Neural progenitor cell (in vitro differentiated cells): ENCODE results near the gene DNAJB12. TPM values are rescaled to one million over a fixed set of nuclear protein-coding genes. Genes with fewer than 3 reads are reported as not detected.
A peak's percentile ranks its signal among the peaks of the same experiment; 100 is the strongest.

Experiments
- DNase-seq: peaks from one replicate; pipeline ENCODE4 v3.0.0-alpha.2; 2016; ENCODE audit warnings: low spot score
- H2AFZ ChIP-seq: fragments of 200-600 bp; sonication (generic); replicated peaks from 2 replicates; pipeline ENCODE4 v1.6.1; 2016; ENCODE audit warnings: antibody characterized with exemption
- H3F3A ChIP-seq: fragments of 200-600 bp; sonication (generic); 2 replicates; pipeline ENCODE4 v1.6.1; 2016; ENCODE audit warnings: antibody characterized with exemption, low read depth
- H3K27ac ChIP-seq: fragments of 200-600 bp; sonication (generic); 2 replicates; pipeline ENCODE4 v1.5.1; 2016; ENCODE audit warnings: mild to moderate bottlenecking
- H3K27me3 ChIP-seq: fragments of 200-600 bp; sonication (generic); 2 replicates; pipeline ENCODE4 v1.6.1; 2016; ENCODE audit warnings: mild to moderate bottlenecking, moderate library complexity
- H3K36me3 ChIP-seq: fragments of 200-600 bp; sonication (generic); 2 replicates; pipeline ENCODE4 v1.5.1; 2016
- H3K4me1 ChIP-seq: fragments of 200-600 bp; sonication (generic); 2 replicates; pipeline ENCODE4 v1.6.1; 2016; ENCODE audit warnings: mixed run types
- H3K4me2 ChIP-seq: fragments of 200-600 bp; sonication (generic); 2 replicates; pipeline ENCODE4 v1.6.1; 2016
- H3K4me3 ChIP-seq: fragments of 200-600 bp; sonication (generic); 2 replicates; pipeline ENCODE4 v1.5.1; 2016
- H3K79me2 ChIP-seq: fragments of 200-600 bp; sonication (generic); 2 replicates; pipeline ENCODE4 v1.6.1; 2016; ENCODE audit warnings: low read depth
- H3K9ac ChIP-seq: fragments of 200-600 bp; sonication (generic); 2 replicates; pipeline ENCODE4 v1.6.1; 2016
- H3K9me3 ChIP-seq: fragments of 200-600 bp; sonication (generic); 2 replicates; pipeline ENCODE4 v1.5.1; 2016; ENCODE audit warnings: low read depth
- H4K20me1 ChIP-seq: fragments of 200-600 bp; sonication (generic); 2 replicates; pipeline ENCODE4 v1.6.1; 2016; ENCODE audit warnings: low read depth
- H3K27ac Mint-ChIP-seq: 3 replicates; pipeline ENCODE4 v1.8.0; 2021; ENCODE audit warnings: mixed read lengths
- H3K27me3 Mint-ChIP-seq: 2 replicates; pipeline ENCODE4 v1.8.0; 2022; ENCODE audit warnings: low read depth, mild to moderate bottlenecking, inconsistent platforms, moderate library complexity, mixed read lengths; ENCODE audit not compliant: insufficient read depth
- H3K36me3 Mint-ChIP-seq: 3 replicates; pipeline ENCODE4 v1.8.0; 2021; ENCODE audit warnings: mixed read lengths
- H3K4me1 Mint-ChIP-seq: 3 replicates; pipeline ENCODE4 v1.8.0; 2021; ENCODE audit warnings: mixed read lengths
- H3K4me3 Mint-ChIP-seq: 3 replicates; pipeline ENCODE4 v1.8.0; 2021; ENCODE audit warnings: mild to moderate bottlenecking, moderate library complexity, mixed read lengths
- H3K9me3 Mint-ChIP-seq: 3 replicates; pipeline ENCODE4 v1.8.0; 2020; ENCODE audit warnings: mixed read lengths
- EZH2 ChIP-seq: fragments of 200-600 bp; sonication (generic); IDR thresholded peaks from 2 replicates; pipeline ENCODE4 v1.6.1; 2017; ENCODE audit warnings: antibody characterized with exemption, mild to moderate bottlenecking, moderate library complexity
- EZH2phosphoT487 ChIP-seq: fragments of 200-600 bp; sonication (generic); IDR thresholded peaks from 2 replicates; pipeline ENCODE4 v1.6.1; 2017; ENCODE audit warnings: antibody characterized with exemption
- total RNA-seq: library from RNA; depleted of rRNA; stranded (reverse); fragments of >200 nt; gene quantifications from 2 replicates; pipeline ENCODE4 v1.2.3, GENCODE V29; 2015; ENCODE audit warnings: low replicate concordance
- TF ChIP-seq, protein P1 (sequence below): fragments of 200-600 bp; sonication (generic); IDR thresholded peaks from 2 replicates; pipeline ENCODE4 v1.5.1; 2017; ENCODE audit warnings: antibody characterized with exemption, mild to moderate bottlenecking

DNAJB12 gene
- total RNA-seq, 1 donor from 2014 or later: 8.8 TPM

DNA sequence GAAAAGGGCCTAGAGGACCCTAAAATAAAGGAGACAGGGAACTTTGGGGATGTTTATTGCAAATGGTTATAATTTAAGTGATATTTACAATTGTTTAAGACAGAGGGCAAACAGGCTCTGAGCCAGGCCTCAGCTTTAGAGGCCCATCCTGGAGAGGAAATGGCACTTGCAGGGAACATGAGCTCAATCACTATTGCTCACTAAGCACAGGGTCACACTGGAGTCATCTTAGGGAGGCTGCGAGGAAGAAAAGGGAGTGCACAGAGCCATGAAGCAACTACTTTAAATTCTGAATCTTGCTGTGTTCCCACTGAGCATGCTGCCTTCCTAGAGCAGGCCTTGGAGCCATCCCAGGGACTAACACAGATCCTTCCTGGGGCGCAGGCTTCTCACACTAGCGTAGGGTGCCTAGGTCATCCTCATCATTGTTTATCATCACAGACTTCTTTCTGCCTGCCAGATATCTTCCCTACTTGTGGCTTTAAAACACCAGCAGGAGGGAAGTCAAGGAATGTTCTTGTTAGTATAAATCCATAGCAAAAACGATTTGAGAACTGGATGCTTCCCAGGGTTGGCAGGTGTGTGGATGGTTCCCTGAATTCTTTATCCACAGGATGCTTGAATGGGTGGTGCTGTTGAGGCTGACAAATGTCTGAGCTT, 12.7 kb upstream of the DNAJB12 start:
- no peaks in the 10 kb centered on the region for H3K9me3 Mint-ChIP-seq
- H3K36me3 ChIP-seq: no peaks in the 10 kb centered on the region
- DNase-seq: no peak
- H3K9me3 ChIP-seq: no peaks in the 10 kb centered on the region
- TF ChIP-seq EZH2phosphoT487: no peak
- no peaks in the 10 kb centered on the region for H3K4me1 ChIP-seq
- no peaks in the 10 kb centered on the region for H3F3A ChIP-seq
- no peak overlapping the region for H3K4me3 ChIP-seq
- no peaks in the 10 kb centered on the region for H4K20me1 ChIP-seq
- H3K27me3 ChIP-seq: no peaks in the 10 kb centered on the region
- H2AFZ ChIP-seq: no peak overlapping the region
- H3K79me2 ChIP-seq: no peaks in the 10 kb centered on the region
- peaks cover 9% of the 10 kb centered on the region for H3K36me3 Mint-ChIP-seq
- no peak overlapping the region for H3K4me2 ChIP-seq
- H3K4me3 Mint-ChIP-seq: no peak overlapping the region
- no peak overlapping the region for H3K27ac ChIP-seq
- no peak overlapping the region for H3K9ac ChIP-seq
- H3K4me1 Mint-ChIP-seq: peaks cover 14% of the 10 kb centered on the region
- no peak overlapping the region for H3K27ac Mint-ChIP-seq
- peaks cover 6% of the 10 kb centered on the region for H3K27me3 Mint-ChIP-seq

DNA sequence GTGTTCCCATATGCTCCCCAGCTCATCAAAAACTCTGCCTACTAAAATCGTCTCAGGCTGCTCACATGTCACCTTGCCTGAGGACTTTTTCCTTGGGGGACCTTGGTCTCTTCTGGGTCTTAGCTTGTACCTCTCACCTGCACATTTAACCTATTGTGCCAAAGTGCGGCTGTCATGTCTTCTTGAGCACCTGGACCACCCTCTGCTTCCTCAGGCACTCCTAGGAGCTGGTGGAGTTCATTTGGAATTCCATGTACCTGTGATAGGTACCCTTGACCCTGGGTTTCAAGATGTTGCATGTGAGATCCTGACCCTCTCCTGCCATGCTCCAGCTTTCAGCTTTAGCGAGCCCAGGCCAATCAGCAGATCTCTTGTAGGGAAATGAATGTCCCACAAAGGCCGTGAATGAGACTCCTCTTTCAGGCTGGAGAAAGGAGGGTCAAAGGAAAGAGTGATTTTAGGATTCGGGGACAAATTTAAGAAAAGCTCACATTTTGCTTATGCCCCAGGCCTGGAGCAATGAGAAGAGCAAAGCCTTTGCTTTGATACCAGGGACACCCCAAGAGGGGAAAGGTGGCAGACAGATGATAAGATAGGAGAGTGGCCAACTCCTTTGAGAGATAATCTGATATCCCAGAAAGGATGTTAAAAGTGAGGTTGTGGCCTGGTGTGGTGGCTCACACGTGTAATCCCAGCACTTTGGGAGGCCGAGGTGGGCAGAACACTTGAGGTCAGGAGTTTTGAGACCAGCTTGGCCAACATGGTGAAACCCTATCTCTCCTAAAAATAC, 10.6 kb upstream of the DNAJB12 start:
- Histone ChIP-seq H3K4me1 (no peaks in the 10 kb centered on the region), H3K4me2 (no peak overlapping the region), H3K36me3 (no peaks in the 10 kb centered on the region), H3K9ac (no peak overlapping the region), H3K27ac (no peak overlapping the region), H3K9me3 (no peaks in the 10 kb centered on the region), H3K79me2 (no peaks in the 10 kb centered on the region), H2AFZ (no peak overlapping the region), H3K4me3 (no peak overlapping the region), H3F3A (no peaks in the 10 kb centered on the region), H4K20me1 (no peaks in the 10 kb centered on the region), H3K27me3 (no peaks in the 10 kb centered on the region)
- peaks cover 14% of the 10 kb centered on the region for H3K4me1 Mint-ChIP-seq
- peak overlapping the region; percentile 31 for H3K27ac Mint-ChIP-seq
- no peak for TF ChIP-seq EZH2phosphoT487
- TF ChIP-seq, protein P1, sequence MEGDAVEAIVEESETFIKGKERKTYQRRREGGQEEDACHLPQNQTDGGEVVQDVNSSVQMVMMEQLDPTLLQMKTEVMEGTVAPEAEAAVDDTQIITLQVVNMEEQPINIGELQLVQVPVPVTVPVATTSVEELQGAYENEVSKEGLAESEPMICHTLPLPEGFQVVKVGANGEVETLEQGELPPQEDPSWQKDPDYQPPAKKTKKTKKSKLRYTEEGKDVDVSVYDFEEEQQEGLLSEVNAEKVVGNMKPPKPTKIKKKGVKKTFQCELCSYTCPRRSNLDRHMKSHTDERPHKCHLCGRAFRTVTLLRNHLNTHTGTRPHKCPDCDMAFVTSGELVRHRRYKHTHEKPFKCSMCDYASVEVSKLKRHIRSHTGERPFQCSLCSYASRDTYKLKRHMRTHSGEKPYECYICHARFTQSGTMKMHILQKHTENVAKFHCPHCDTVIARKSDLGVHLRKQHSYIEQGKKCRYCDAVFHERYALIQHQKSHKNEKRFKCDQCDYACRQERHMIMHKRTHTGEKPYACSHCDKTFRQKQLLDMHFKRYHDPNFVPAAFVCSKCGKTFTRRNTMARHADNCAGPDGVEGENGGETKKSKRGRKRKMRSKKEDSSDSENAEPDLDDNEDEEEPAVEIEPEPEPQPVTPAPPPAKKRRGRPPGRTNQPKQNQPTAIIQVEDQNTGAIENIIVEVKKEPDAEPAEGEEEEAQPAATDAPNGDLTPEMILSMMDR: no peak
- no peak for TF ChIP-seq EZH2
- H3K36me3 Mint-ChIP-seq: peaks cover 9% of the 10 kb centered on the region
- H3K9me3 Mint-ChIP-seq: no peaks in the 10 kb centered on the region
- no peak overlapping the region for H3K4me3 Mint-ChIP-seq
- no peak for DNase-seq
- H3K27me3 Mint-ChIP-seq: peaks cover 6% of the 10 kb centered on the region

DNA sequence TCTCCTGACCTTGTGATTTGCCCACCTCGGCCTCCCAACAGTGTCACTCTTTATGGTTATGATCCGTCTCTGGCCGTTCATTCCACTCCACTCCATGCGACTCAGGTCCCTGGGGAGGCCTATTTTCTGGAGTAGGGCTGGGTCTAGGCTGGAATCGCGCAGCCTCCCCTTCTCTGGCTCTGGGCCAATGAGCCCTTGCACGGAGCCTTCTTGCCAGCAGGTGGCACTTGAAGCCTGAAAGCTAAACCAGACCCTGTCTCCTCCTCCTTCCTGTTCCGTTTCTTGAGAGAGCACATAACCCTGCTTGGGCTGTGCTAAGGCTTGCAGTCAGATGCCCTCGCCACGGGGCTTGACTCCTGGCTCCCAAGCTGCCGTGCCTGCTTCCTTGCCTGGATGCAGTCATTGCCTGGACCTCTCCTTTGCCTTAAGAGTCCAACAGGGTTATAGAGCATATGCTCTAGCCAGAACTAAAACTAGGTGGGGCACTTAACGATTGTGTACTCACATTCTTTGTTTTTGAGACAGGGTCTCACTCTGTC, 9.6 kb upstream of the DNAJB12 start:
- peak; percentile 92 for DNase-seq
- Histone ChIP-seq H3K79me2 (no peaks in the 10 kb centered on the region), H3F3A (no peaks in the 10 kb centered on the region), H3K4me1 (no peaks in the 10 kb centered on the region), H3K27ac (no peak overlapping the region), H3K9ac (no peak overlapping the region), H3K4me3 (no peak overlapping the region), H3K36me3 (no peaks in the 10 kb centered on the region), H3K4me2 (no peak overlapping the region), H2AFZ (peak overlapping the region; percentile 84), H4K20me1 (no peaks in the 10 kb centered on the region), H3K9me3 (no peaks in the 10 kb centered on the region), H3K27me3 (no peaks in the 10 kb centered on the region)
- Mint-ChIP-seq H3K4me3 (no peak overlapping the region), H3K27ac (peak overlapping the region; percentile 52), H3K27me3 (peaks cover 6% of the 10 kb centered on the region), H3K4me1 (peaks cover 14% of the 10 kb centered on the region), H3K9me3 (no peaks in the 10 kb centered on the region), H3K36me3 (peaks cover 8% of the 10 kb centered on the region)
- TF ChIP-seq EZH2: no peak
- TF ChIP-seq, protein P1: peak; percentile 90
- TF ChIP-seq EZH2phosphoT487: no peak
